Duodenal mucosa (tissue), 2 donors: ENCODE measurements around the gene NRL.

Experiments used
- H3K27ac ChIP-seq: one replicate; pipeline ENCODE4 v1.7.0; 2013; ENCODE audit warnings: low read depth, low read length
- H3K27me3 ChIP-seq, 2 donors: one replicate each; pipeline ENCODE4 v1.7.0; 2013; ENCODE audit warnings: low read length in 2 of 2, control low read depth in 1 of 2; ENCODE audit not compliant: insufficient read depth in 2 of 2, control insufficient read depth in 1 of 2
- H3K36me3 ChIP-seq, 2 donors: one replicate each; pipeline ENCODE4 v1.7.0; 2013; ENCODE audit warnings: low read length in 2 of 2, control low read depth in 1 of 2; ENCODE audit not compliant: insufficient read depth in 2 of 2, control insufficient read depth in 1 of 2
- H3K4me1 ChIP-seq, 2 donors: one replicate each; pipeline ENCODE4 v1.7.0; 2013; ENCODE audit warnings: low read length in 2 of 2, control low read depth in 1 of 2; ENCODE audit not compliant: insufficient read depth in 2 of 2, control insufficient read depth in 1 of 2
- H3K4me3 ChIP-seq, 2 donors: one replicate each; pipeline ENCODE4 v1.7.0; 2013; ENCODE audit warnings: low read length in 2 of 2, low read depth in 1 of 2
- H3K9ac ChIP-seq, 2 donors: one replicate each; pipeline ENCODE4 v1.7.0; 2013; ENCODE audit warnings: low read length in 2 of 2, low read depth in 1 of 2
- H3K9me3 ChIP-seq, 2 donors: one replicate each; pipeline ENCODE4 v1.7.0; 2013; ENCODE audit warnings: low read length in 2 of 2, control low read depth in 1 of 2; ENCODE audit not compliant: control insufficient read depth in 1 of 2

Gene NRL

GRCh38 chr14:24072881-24073877 is 41.6 kb downstream of the NRL start:
- peak overlapping the region; percentile 64 for H3K27ac ChIP-seq
- peak overlapping the region; percentile 15 to 46 for H3K9ac ChIP-seq
- H3K4me1 ChIP-seq, result peaks cover 48 to 51% of the 10 kb centered on the region in 2 donors
- H3K36me3 ChIP-seq, result no peaks in the 10 kb centered on the region
- peak overlapping the region in 1 of 2 donors; percentile 20 for H3K4me3 ChIP-seq
- H3K9me3 ChIP-seq, result no peaks in the 10 kb centered on the region
- no peaks in the 10 kb centered on the region for H3K27me3 ChIP-seq

- H3K27ac ChIP-seq, result peak overlapping the region; percentile 64
- H3K27me3 ChIP-seq, result no peaks in the 10 kb centered on the region
- no peaks in the 10 kb centered on the region for H3K9me3 ChIP-seq
- peak overlapping the region in 1 of 2 donors; percentile 34 for H3K4me3 ChIP-seq
- H3K4me1 ChIP-seq, result peaks cover 48 to 51% of the 10 kb centered on the region in 2 donors
- peak overlapping the region; percentile 15 to 46 for H3K9ac ChIP-seq
- H3K36me3 ChIP-seq, result no peaks in the 10 kb centered on the region
Observed at GRCh38 chr14:24072436-24072835, 42.3 kb downstream of the NRL start.

- Histone ChIP-seq H3K27ac (peak overlapping the region; percentile 15), H3K9ac (peak overlapping the region; percentile 6)
Observed at GRCh38 chr14:24071836-24072430, 42.8 kb downstream of the NRL start.

GRCh38 chr14:24071144-24071697 is 43.5 kb downstream of the NRL start, which contains the start of gene CPNE6:
CPNE6 (plus strand) TSS chr14:24071562; CDS start chr14:24072937, 1,375 bp downstream.
- no peaks in the 10 kb centered on the region for H3K27me3 ChIP-seq
- H3K9me3 ChIP-seq, result no peaks in the 10 kb centered on the region
- peak within 1 kb of the TSS; percentile 19 to 34 for H3K4me3 ChIP-seq
- H3K4me1 ChIP-seq, result peaks cover 53 to 56% of the 10 kb centered on the region in 2 donors
- no peaks in the 10 kb centered on the region for H3K36me3 ChIP-seq
- peak within 1 kb of the TSS; percentile 6 for H3K9ac ChIP-seq
- peak within 1 kb of the TSS; percentile 15 for H3K27ac ChIP-seq

More at GRCh38 chr14:24071836-24072430, 42.8 kb downstream of the NRL start:
- Histone ChIP-seq H3K4me3 (peak overlapping the region; percentile 19 to 34), H3K36me3 (no peaks in the 10 kb centered on the region), H3K4me1 (peaks cover 52 to 53% of the 10 kb centered on the region in 2 donors), H3K9me3 (no peaks in the 10 kb centered on the region), H3K27me3 (no peaks in the 10 kb centered on the region)

GRCh38 chr14:24070285-24071143 is 44.2 kb downstream of the NRL start:
- Histone ChIP-seq H3K9me3 (no peaks in the 10 kb centered on the region), H3K9ac (no peak overlapping the region), H3K27me3 (no peaks in the 10 kb centered on the region), H3K36me3 (no peaks in the 10 kb centered on the region), H3K4me1 (peaks cover 46 to 51% of the 10 kb centered on the region in 2 donors), H3K4me3 (no peak overlapping the region), H3K27ac (no peak overlapping the region)

- Histone ChIP-seq H3K9me3 (no peaks in the 10 kb centered on the region), H3K27ac (no peak overlapping the region), H3K36me3 (no peaks in the 10 kb centered on the region), H3K9ac (no peak overlapping the region), H3K4me1 (peaks cover 36 to 43% of the 10 kb centered on the region in 2 donors), H3K27me3 (no peaks in the 10 kb centered on the region), H3K4me3 (no peak overlapping the region)
Observed at GRCh38 chr14:24069411-24069735, 45.4 kb downstream of the NRL start.

GRCh38 chr14:24068711-24069410 is 45.9 kb downstream of the NRL start:
- no peaks in the 10 kb centered on the region for H3K9me3 ChIP-seq
- no peak overlapping the region for H3K9ac ChIP-seq
- H3K4me1 ChIP-seq, result peaks cover 31 to 38% of the 10 kb centered on the region in 2 donors
- no peak overlapping the region for H3K27ac ChIP-seq
- H3K4me3 ChIP-seq, result no peak overlapping the region
- no peaks in the 10 kb centered on the region for H3K27me3 ChIP-seq
- no peaks in the 10 kb centered on the region for H3K36me3 ChIP-seq

GRCh38 chr14:24067133-24068082 is 47.3 kb downstream of the NRL start:
- peaks cover 30 to 31% of the 10 kb centered on the region in 2 donors for H3K4me1 ChIP-seq
- no peaks in the 10 kb centered on the region for H3K9me3 ChIP-seq
- no peaks in the 10 kb centered on the region for H3K36me3 ChIP-seq
- H3K27me3 ChIP-seq, result no peaks in the 10 kb centered on the region
- no peak overlapping the region for H3K4me3 ChIP-seq
- no peak overlapping the region for H3K9ac ChIP-seq
- H3K27ac ChIP-seq, result no peak overlapping the region
